Stimulated activated CD4-positive, alpha-beta T cell treated with anti-CD3 and anti-CD28 coated beads, TNF-alpha, amount 100 ng/mL, for 1 hour (primary cell): ENCODE measurements around the gene VGLL4.

Source experiments
- DNase-seq, 3 donors: peaks; one replicate each; pipeline ENCODE4 v3.0.0-alpha.2; 2020; ENCODE audit warnings: low read depth in 3 of 3, low spot score in 1 of 3

The VGLL4 gene

DNA sequence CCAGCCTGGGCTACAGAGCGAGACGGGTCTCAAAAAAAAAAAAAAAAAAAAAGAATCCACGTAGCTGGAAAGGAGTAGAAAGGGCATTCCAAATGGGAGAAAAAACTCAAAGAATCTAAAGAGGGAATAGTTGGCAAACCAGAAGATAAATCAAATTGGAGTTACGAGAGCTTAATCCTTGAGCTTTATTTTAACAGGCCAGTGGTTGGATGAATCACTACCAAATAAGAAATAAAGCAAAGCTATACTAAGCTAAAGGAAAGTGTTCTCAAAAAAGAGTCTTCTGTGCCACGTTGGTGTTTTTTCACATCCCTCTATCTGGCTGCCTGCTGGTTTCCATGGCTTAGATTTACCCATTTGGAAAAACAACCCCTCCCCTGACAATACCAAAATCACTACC is 14.0 kb downstream of the VGLL4 start:
- DNase-seq = no peak

DNA sequence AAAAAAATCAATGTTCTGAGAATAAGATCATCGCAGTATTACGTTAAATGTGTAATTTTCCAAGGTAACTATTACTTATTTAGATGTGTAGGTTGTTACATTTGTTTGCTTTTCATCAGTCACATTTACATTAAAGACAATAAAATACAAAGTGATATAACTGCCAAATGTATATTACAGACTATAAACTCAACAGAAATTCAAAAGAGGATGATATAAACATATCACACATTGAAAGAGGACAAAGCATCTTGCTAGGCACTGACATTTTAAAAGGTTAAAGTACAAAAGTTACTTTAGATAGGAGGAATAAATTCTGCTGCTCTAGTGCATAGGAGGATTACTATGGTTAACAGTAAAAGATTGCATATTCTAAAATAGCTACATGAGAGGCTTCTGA is 16.1 kb downstream of the VGLL4 start:
- no peak for DNase-seq

DNA sequence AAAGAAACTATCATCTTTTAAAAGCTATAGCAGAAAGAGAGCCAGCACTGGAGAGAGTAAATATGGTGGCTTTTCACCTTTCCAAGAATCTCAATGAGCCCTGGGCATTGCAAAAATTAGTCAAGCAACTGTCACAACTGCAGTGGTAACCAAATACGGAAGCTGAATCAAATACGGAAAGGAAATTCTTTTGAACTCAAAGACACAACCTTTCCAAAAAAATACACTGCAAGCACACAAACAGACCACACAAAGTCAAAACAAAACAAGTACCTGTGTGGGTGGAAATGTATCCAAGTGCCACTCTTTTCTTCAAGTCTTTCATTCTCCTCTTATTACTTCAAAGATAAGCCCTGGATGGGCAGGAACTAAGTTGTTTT is 17.6 kb downstream of the VGLL4 start:
- DNase-seq = no peak

DNA sequence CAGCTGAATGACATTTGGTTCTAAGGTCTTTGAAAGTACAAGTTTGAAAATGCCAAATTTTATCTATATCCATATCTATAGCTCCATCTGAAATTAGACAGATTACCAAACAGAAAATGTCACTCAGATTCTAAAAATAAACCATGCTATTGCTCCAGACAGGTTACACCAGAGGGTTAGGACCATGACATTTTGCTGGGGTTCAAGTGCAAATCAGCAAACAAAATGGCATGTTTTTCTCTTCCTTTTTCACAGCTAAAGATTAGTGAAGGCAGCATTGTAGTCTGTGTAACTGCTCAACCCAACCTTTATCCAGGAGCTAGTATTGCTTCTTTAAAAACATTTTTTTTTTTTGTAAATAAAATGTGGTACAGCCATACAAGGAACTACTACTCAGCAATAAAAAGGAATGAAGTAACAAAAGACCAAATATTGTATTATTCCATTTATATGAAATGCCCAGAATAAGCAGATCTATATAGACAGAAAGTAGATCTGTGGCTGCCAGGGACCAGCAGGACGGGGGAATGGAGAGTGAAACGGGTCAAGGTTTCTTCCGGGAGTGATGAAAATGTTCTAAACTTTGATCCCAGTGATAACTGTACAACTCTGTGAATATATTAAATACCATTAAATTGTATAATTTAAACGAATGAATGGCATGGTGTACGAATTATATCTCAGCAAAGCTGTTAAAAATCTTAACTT is 18.2 kb downstream of the VGLL4 start:
- no peak for DNase-seq

DNA sequence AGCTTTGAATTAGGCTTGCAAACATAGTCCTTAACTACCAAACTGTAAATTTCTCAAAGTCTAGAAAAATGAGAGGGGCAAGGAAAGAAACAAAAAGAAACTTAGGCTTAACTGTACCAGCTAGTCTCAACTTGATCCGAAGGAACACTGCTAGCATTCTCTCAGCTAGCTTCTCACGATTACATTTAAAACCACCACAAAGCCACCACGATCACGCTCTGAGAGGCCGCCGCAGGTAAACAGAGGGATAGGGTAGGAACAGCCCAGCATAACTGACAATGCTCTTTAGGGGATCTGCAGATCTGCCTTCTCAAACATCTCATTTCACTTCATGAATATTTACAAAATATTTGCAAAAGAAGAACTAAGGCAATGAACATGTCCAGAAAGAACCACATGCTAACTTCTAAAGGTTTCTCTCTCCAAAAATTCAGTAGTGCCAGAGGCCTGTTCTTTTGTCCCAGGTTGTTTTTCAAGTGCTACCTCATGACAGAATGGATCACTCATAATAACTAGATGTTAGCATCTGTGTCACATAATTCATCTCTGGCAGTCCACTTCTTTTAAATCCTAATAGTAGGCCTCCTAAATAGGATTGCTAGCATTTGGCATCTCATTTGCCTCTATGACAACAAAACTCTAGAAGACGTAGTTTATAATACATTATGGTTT is 18.9 kb downstream of the VGLL4 start:
- no peak for DNase-seq

DNA sequence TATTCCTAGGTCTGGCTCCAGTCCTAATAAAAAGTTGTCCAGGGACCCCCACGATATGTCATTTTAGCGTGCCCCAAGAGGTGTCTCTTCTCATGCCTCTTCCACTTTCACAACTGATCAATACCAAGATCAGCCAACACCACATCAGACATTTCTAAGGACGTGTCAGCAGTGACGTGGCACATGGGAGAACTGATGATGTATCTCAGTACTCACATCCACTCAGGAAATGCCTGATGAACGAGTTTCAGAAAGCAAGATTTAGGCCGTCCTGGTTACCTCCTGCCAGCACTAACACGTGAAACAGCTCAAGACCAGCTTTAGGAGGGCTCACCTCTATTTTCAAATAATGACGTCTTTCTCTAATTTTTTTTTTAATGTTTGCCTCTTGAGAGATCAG is 19.6 kb downstream of the VGLL4 start:
- DNase-seq = peak in 2 of 3 donors; percentile 9 to 33

DNA sequence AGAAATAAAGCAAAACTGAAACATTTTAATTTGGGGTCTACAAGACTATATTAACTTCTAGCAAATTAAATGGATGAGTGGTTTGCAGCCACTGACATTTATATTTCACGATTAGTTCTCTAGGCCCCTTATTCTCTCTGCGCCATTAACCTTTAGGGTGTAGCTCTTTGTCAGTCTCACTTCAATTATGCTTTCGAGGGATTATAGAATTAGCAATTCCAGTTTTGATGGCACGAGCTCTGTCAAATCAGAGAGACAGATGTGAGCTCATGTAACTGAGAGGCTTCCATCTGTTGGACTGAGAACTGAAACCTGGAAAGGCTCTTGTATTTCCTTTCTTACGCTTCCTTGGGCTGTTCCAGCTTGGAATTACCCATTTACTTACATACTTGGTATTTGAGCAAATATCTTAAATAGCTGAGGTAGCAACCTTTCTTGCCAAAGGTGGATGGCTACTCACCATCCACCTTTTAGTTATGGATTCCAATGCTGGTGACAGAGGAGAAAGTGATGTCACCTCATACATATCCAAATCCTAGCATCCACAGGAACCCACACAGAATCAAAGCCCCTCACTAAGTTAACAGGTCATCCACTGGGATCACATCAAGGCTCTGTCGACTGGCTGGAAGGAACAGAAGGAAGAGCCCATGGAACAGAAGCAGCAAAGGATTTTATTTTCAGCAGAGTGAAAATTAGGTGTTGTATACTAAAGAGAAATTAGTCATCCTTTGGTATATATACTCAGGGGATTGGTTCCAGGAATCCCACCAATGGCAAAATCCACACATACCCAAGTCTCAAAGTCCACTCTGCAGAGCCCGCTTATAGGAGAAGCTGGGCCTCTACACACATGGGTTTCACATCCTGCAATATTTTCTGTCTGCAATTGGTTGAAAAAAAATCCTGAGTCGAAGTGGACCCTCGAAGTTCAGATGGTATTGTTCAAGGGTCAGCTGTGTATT is 20.8 kb downstream of the VGLL4 start:
- no peak for DNase-seq

DNA sequence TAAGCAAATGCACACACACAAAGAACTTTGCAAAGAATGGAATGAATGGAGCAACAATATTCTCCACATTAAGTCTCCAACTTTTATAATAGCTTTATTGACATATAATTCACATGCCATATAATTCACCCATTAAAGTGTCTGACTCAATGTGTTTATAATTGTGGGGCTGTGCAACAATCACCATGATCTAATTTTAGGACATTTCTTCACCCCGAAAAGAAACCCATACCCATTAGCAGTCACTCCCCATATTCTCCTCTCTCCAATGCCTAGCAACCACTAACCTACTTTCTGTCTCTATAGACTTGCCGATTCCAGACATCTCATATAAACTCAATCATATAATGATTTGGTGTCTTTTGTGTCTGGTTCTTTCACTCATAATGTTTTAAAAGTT is 22.6 kb downstream of the VGLL4 start:
- no peak for DNase-seq

DNA sequence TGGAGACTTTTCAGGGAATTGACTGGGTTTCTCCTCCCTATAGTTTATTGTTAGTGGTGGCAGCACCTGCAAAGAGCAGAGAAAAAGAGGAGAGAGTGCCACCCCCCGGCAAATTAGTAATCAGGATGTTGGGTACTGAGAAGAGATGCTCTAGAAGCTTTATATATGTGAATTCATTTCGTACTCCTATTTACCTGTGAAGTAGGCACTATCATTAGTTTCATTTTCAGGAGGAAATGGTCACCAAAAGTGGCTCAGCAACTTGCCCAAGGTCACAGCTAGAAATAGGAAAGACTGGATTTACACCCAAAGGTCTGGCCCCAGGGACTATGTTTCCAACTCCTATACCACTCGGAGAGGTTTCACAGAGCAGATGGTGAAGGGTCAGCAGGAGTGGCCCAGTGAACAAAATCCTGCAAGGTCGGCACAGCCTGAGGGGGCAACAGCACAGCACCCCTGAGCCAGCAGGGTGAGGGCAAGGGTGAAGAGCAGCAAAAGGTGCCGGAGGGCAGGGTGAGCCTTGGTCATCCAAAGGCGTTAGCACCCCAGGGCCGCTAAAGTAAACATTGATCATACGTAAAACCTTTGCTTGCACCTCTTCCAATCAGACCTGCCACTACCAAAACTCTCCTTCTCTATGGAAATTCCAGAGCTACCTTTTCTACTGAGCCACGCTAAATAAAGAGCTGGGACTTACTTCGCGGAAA is 23.6 kb downstream of the VGLL4 start:
- DNase-seq = no peak

DNA sequence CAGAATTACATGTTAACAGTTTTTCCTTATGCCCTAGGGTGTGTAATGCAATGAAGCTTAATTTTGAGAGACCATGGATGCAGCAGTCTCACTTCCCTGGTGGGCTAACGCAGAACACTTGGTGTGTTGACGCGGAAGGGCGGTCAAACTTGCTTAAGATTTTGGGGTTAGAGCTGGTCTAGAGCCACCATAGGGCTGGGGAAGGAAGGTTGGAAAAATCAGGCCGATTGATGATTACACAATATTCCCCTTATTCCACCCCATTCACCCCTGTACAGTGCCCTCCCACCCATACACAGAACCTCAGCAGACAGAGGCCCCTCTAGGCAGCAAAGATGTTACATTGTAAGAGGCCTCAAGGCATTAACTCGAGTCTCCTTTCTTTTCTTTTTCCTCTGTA is 24.3 kb downstream of the VGLL4 start:
- no peak for DNase-seq

DNA sequence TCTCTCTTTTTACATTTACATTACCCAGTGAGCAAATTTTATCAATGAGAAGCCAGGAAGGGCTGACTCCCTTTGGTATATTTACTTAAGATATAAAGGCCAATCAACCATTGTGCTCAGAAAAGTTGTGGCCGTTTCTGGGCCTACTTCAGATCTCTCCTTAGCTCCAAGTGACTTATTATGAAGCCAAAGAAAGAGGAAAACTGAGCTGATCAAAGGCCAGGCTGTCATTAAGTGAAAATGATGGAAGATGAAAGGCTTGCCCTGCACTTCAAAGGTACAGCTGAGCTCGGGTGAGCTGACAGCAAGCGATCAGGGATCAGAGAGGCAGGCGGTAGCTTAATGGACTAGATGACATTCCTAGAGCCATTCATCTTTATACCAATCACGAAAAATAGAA is 24.8 kb downstream of the VGLL4 start:
- DNase-seq = no peak

DNA sequence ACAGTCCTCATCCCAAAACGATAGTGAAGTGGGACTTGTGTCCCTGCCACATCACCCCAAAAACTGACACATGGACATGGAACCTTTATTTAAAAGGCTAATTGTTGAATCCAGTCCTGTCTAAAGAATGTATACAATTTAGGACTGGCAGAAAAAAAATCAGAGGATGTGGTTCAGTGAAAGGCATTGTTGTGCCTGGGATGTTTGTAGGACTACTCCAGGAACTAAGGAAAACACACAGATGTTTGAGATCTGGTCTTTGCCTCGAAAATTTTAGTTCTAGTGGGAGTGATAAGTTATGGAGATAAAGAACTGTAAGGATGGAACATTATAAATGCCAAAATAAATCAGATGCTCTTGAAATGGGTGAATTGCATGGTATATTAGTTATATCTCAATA is 27.2 kb downstream of the VGLL4 start:
- DNase-seq = no peak

DNA sequence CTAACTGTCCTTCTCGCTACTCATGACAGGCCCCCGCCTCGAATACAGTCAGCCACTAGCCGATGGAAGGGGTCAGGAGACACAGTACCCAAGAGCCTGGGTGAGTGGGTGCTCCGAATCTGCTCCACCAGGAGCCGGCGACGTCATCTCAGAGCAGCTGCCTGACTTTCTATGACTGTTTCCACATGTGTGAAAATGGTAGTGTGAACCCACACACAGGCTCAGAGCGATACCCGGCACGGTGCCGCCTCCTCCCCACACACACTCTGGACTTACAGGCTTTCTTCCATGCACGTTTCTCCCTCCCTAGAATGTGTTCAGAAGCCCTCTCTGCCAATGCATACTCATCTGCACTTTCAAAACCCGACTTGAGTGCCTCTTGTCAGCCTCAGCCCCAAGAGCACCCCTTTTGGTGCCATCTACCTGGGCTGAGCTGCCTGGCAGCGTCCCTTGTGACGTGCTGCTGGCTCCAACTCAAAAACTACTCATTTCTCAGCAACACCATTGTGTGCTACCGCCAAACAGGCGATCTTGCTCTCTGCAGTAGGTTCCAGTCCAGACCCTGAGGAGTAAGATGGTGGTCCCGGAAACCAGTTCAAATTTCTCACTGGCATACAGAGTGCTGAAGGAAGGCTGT is 29.7 kb downstream of the VGLL4 start:
- DNase-seq = no peak

DNA sequence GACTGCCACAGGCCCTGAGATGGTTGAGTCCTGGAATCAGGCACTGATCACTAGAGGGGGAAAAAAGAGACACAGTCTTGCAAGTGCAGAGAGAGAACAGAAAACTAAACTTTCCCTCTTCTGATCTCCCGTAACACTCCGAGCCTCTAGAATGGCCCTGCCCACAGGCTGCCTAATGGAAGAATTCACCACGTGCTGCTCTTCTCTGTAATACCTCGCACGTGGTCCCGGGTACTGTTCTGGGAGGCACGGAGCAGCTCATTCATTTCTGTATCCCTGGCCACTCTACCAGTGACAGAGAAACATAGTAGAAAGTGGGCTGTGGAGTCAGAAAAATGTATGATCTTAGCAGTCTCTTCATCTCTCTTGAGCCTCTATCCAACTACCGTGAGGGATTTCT is 30.4 kb downstream of the VGLL4 start:
- DNase-seq = no peak

DNA sequence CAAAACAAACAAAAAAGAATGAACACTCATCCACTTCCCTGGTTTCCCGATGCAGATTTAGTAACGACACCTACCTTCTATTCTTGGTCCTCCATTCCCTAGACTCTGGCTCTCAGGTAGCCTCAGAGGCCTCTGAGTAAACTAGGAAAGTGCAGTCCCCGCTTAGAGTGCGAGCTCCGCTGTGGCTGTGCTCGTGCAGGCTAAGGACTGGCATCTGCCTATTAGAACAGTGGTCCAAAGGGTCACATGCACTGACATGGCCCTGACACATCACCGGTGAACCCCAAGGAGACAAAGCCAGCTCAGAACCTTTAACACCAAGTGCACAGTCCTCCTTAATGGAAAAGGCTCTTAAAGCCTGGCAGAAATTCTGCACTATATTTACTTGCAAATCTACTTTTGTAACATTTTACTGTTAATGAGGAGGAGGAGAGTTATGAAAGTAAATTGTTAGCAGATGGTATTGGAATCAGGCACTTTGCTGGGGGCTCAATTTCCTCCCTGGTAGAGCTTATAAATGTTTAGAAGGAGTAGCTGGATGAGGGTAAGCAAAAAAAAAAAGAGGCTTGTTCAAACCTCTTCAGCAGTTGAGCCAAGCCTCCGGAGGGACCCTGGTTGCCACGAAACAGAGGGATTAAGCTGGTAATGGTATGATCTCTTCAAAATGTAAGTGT is 31.1 kb downstream of the VGLL4 start:
- DNase-seq = no peak

DNA sequence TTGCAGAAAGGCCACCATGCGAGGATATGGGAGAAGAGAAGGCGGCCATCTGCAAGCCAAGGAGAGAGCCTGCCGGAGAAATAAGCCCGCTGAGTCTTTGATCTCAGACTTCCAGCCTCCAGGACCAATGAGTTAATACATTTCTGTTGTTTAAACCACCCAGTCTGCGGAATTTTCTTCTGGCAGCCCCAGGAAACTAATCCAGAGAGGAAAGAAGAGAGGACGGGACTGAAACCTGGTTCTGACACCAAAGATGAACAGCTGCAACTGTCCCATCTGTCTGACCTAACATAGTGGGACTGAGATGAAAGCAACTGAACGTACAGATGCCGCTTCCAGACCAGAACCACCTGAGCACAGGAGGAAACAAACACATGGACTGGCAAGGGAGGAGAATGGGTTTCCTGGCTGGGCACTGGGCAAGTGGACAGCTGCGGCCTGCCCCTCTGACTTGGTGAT is 32.3 kb downstream of the VGLL4 start:
- no peak for DNase-seq

DNA sequence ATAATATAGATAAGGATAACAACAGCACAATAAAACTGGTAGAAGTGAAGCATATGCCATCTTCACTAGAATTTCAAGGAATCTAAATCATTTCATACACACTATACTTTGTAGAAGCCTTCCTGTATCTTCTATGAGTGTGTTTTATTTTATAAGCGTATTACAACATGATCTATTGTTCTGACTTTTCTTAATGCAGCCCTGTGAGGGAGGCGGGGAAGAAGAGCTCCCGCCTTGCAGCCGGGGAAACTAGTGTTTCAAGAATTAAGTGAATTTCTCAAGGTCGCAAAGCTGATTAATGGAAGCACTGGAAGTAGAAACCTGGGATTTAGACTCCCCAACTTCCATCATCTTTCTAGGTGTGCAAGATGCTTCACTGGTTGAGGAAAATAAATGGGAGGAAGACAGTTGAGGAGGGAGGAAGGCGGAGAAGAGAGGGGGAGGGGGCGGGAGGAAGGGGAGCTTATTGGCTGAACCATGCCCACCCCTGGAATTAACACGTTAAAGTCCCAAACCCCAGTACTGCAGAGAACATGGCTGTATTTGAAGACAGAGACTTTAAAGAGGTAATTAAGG is 32.9 kb downstream of the VGLL4 start:
- DNase-seq = no peak

DNA sequence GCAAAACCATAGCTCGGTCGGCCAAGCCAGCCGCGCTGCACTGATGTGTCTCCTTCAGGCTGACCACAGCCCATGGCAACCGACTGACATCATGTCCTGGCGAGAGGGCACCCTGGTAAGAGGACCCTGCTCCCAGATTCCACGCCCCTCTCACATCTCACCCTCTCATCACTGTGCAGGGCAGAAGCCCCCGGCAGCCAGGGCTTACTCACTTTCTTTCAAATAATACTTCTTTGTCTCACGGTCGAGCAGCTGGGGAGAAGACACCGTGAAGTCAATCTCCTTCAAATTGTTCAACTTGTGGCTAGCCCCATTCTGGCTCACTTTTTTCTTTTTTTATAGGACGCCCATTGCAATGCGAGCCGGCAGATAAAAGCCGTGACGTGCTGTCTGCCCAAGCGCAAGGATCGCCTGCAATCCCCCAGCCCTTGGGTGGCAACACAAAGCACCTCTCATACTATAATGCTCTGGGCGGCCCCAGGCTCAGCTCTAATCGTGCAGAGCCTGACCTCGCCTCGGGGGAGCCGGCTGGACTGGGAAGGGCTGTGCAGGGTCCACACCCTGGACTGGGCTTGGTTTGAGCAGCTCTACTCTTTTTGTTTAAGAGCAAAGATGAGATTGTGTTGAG is 33.6 kb downstream of the VGLL4 start:
- no peak for DNase-seq

DNA sequence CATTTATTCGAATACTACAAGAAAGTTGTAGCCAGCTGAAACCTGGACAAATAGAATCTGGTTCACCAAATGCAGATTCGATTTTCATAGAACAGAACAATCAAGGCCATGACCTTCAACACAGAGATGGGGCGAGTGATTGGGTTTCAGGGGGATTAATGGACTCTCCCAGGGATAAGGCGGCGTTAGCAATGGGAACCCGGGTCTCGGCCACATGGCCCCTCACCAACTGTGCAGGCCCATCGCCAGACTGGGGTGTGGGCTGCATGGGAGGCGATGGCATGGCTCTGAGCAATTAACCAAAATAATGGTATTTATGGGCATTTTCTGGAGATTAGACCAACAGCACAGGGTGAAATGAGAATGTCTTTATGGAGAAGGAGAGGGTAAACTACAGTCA is 34.2 kb downstream of the VGLL4 start:
- no peak for DNase-seq
